H1 (cell line): ENCODE data around the gene STOML1. TPM values are rescaled to one million over a fixed set of nuclear protein-coding genes. Genes with fewer than 3 reads are reported as not detected.

Experiments
- CTCF ChIA-PET: fragments of 300-600 bp; sonication (Branson Sonifier 250); formaldehyde crosslinking; loops from one replicate; lab custom pipeline; 2021; ENCODE audit not compliant: partially characterized antibody; lab: Charles Lee
- POLR2A ChIA-PET: fragments of 300-600 bp; sonication (Branson Sonifier 250); formaldehyde crosslinking; loops from one replicate; lab custom pipeline; 2021; ENCODE audit warnings: inconsistent platforms; ENCODE audit not compliant: partially characterized antibody; lab: Charles Lee
- DNase-seq, 2 experiments: peaks; one replicate each; pipeline versions ENCODE4 v3.0.0 to v3.0.0-alpha.2; 2010 to 2022; ENCODE audit warnings: low spot score in 2 of 2, low read depth in 1 of 2, mixed read lengths in 1 of 2
- FAIRE-seq: peaks from 2 replicates; lab custom pipeline; 2011; peaks lifted over from hg19 to GRCh38; lab: Jason Lieb, UNC
- H2AFZ ChIP-seq: 2 replicates; pipeline ENCODE4 v1.8.1; 2012; ENCODE audit warnings: low read length, inconsistent platforms
- H2AK5ac ChIP-seq: 2 replicates; pipeline ENCODE4 v1.6.1; 2013; ENCODE audit warnings: low read depth, low read length
- H2BK120ac ChIP-seq: replicated peaks from 2 replicates; pipeline ENCODE3; 2013; ENCODE audit warnings: low read depth, low read length, inconsistent platforms
- H2BK12ac ChIP-seq: 2 replicates; pipeline ENCODE4 v1.6.1; 2013; ENCODE audit warnings: low read depth, low read length
- H2BK15ac ChIP-seq: 2 replicates; pipeline ENCODE4 v1.6.1; 2013; ENCODE audit warnings: low read length
- H2BK20ac ChIP-seq: 2 replicates; pipeline ENCODE4 v1.6.1; 2013; ENCODE audit warnings: low read length
- H2BK5ac ChIP-seq: 2 replicates; pipeline ENCODE4 v1.6.1; 2013; ENCODE audit warnings: low read depth, low read length
- H3K14ac ChIP-seq: 2 replicates; pipeline ENCODE4 v1.6.1; 2013; ENCODE audit warnings: inconsistent platforms; ENCODE audit not compliant: insufficient read length
- H3K18ac ChIP-seq: 2 replicates; pipeline ENCODE4 v1.6.1; 2013; ENCODE audit warnings: low read length; ENCODE audit errors: extremely low read depth
- H3K23ac ChIP-seq: 2 replicates; pipeline ENCODE4 v1.6.1; 2013; ENCODE audit warnings: inconsistent platforms; ENCODE audit not compliant: insufficient read length
- H3K23me2 ChIP-seq: 2 replicates; pipeline ENCODE4 v1.6.1; 2013; ENCODE audit warnings: low read depth, low read length
- H3K27ac ChIP-seq: 2 replicates; pipeline ENCODE4 v1.6.1; 2011; ENCODE audit warnings: low read depth, low read length, inconsistent platforms
- H3K27me3 ChIP-seq, 4 experiments: replicated peaks in 1 of 4; 1 replicate in 1 of 4; 2 replicates in 3 of 4; pipeline versions ENCODE4 v1.6.1 to v1.8.1; 2011 to 2013; ENCODE audit warnings: low read length in 3 of 4, mild to moderate bottlenecking in 3 of 4, inconsistent platforms in 2 of 4, mixed read lengths in 2 of 4, moderate library complexity in 1 of 4; ENCODE audit not compliant: control insufficient read depth in 3 of 4, insufficient read depth in 3 of 4; ENCODE audit errors: extremely low read depth in 1 of 4
- H3K36me3 ChIP-seq, 4 experiments: 2 replicates each; pipeline versions ENCODE4 v1.6.1 to v1.8.1; 2011 to 2013; ENCODE audit warnings: mild to moderate bottlenecking in 4 of 4, low read length in 3 of 4, moderate library complexity in 2 of 4, control low read depth in 1 of 4, inconsistent platforms in 1 of 4; ENCODE audit not compliant: insufficient read depth in 4 of 4, control insufficient read depth in 2 of 4
- H3K4ac ChIP-seq: replicated peaks from 2 replicates; pipeline ENCODE3; 2013; ENCODE audit warnings: low read length, low read depth, mixed read lengths, inconsistent platforms; ENCODE audit not compliant: insufficient read length
- H3K4me1 ChIP-seq, 4 experiments: replicated peaks in 1 of 4; 1 replicate in 1 of 4; 2 replicates in 3 of 4; pipeline versions ENCODE4 v1.6.1 to v1.8.1; 2011 to 2013; ENCODE audit warnings: low read length in 3 of 4, inconsistent platforms in 2 of 4, mixed read lengths in 1 of 4; ENCODE audit not compliant: insufficient read depth in 4 of 4, control insufficient read depth in 3 of 4
- H3K4me2 ChIP-seq, 2 experiments: 2 replicates each; pipeline versions ENCODE4 v1.6.1 to v1.8.1; 2011 to 2013; ENCODE audit warnings: low read depth in 2 of 2, low read length in 2 of 2, control low read depth in 1 of 2, inconsistent platforms in 1 of 2, mild to moderate bottlenecking in 1 of 2; ENCODE audit not compliant: insufficient read depth in 1 of 2
- H3K4me3 ChIP-seq, 4 experiments: fragments of 200-600, 300-600 bp in 1 of 4; sonication (generic), shearing (Covaris generic), sonication (Bioruptor Twin) in 1 of 4; 2 replicates each; pipeline versions ENCODE4 v1.5.1 to v1.8.1; 2011 to 2016; ENCODE audit warnings: low read length in 4 of 4, low read depth in 3 of 4, control low read depth in 2 of 4, inconsistent platforms in 2 of 4, mild to moderate bottlenecking in 2 of 4, mixed read lengths in 1 of 4, moderate library complexity in 1 of 4; ENCODE audit not compliant: insufficient read depth in 2 of 4; ENCODE audit errors: extremely low read depth in 1 of 4
- H3K56ac ChIP-seq: replicated peaks from 2 replicates; pipeline ENCODE3; 2013; ENCODE audit warnings: low read depth, mild to moderate bottlenecking, mixed read lengths, low read length, inconsistent platforms; ENCODE audit not compliant: insufficient read length
- H3K79me1 ChIP-seq: 2 replicates; pipeline ENCODE4 v1.6.1; 2013; ENCODE audit warnings: low read depth, low read length, control low read depth
- H3K79me2 ChIP-seq, 2 experiments: 2 replicates each; pipeline versions ENCODE4 v1.6.1 to v1.8.1; 2012 to 2013; ENCODE audit warnings: low read length in 2 of 2, mild to moderate bottlenecking in 2 of 2, inconsistent platforms in 1 of 2; ENCODE audit not compliant: insufficient read depth in 2 of 2, control insufficient read depth in 1 of 2
- H3K9ac ChIP-seq, 4 experiments: replicated peaks in 1 of 4; 1 replicate in 1 of 4; 2 replicates in 3 of 4; pipeline versions ENCODE4 v1.6.1 to v1.8.1; 2011 to 2013; ENCODE audit warnings: low read depth in 3 of 4, low read length in 3 of 4, control low read depth in 2 of 4, mild to moderate bottlenecking in 2 of 4, moderate library complexity in 2 of 4, inconsistent platforms in 1 of 4; ENCODE audit errors: extremely low read depth in 1 of 4
- H3K9me3 ChIP-seq, 2 experiments: 2 replicates each; pipeline versions ENCODE4 v1.6.1 to v1.8.1; 2012 to 2013; ENCODE audit warnings: mild to moderate bottlenecking in 2 of 2, moderate library complexity in 2 of 2, control low read depth in 1 of 2, inconsistent platforms in 1 of 2, low read depth in 1 of 2, low read length in 1 of 2, mixed read lengths in 1 of 2; ENCODE audit not compliant: insufficient read depth in 2 of 2
- H4K20me1 ChIP-seq, 2 experiments: replicated peaks in 1 of 2; 2 replicates each; pipeline versions ENCODE3 to v1.8.1; 2011 to 2013; ENCODE audit warnings: inconsistent platforms in 2 of 2, low read length in 2 of 2, mild to moderate bottlenecking in 1 of 2; ENCODE audit not compliant: insufficient read depth in 2 of 2, control insufficient read depth in 1 of 2
- H4K5ac ChIP-seq: 2 replicates; pipeline ENCODE4 v1.6.1; 2013; ENCODE audit warnings: low read length, low read depth, mixed read lengths, inconsistent platforms; ENCODE audit not compliant: insufficient read length
- H4K8ac ChIP-seq: 2 replicates; pipeline ENCODE4 v1.8.0; 2013; ENCODE audit warnings: mild to moderate bottlenecking, moderate library complexity, low read length, inconsistent platforms; ENCODE audit not compliant: insufficient read depth; ENCODE audit errors: extremely low read depth
- H4K91ac ChIP-seq: replicated peaks from 2 replicates; pipeline ENCODE3; 2013; ENCODE audit warnings: low read length, mixed read lengths, inconsistent platforms; ENCODE audit not compliant: insufficient read length
- CHD2 ChIP-seq: IDR thresholded peaks from 2 replicates; pipeline ENCODE4 v1.6.1; 2012; ENCODE audit warnings: low read length, improper control_type of control experiment
- WGBS, 2 experiments: shearing (Covaris generic) in 1 of 2; methylation state at CpG; one replicate each; pipeline versions ENCODE4 v1.1.6 to v1.1.7; 2013 to 2015; ENCODE audit warnings: low lambda C conversion rate in 2 of 2, mixed read lengths in 2 of 2, inconsistent platforms in 1 of 2, low coverage in 1 of 2, missing lambda C conversion rate in 1 of 2; ENCODE audit not compliant: insufficient replicate concordance in 2 of 2, insufficient coverage in 1 of 2, insufficient read length in 1 of 2; ENCODE audit errors: extremely low coverage in 1 of 2, missing lambda C conversion rate in 1 of 2; 5-methylcytosine and 5-hydroxymethylcytosine counted together
- polyA plus RNA-seq, 7 experiments: library from polyadenylated mRNA; depleted of rRNA in 3 of 7; stranded (reverse) in 5 of 7; unstranded in 2 of 7; fragments of >200 nt in 5 of 7; fragments of 200-250 nt in 2 of 7; gene quantifications; 1 replicate in 5 of 7; 2 replicates in 1 of 7; 4 replicates in 1 of 7; pipeline versions ENCODE4 v1.2.1 to v1.2.3, GENCODE V29; 2011 to 2013; ENCODE audit warnings: missing spikeins in 2 of 7, mixed read lengths in 2 of 7
- total RNA-seq: library from RNA; stranded (reverse); fragmentation: NEBNext Ultra II Directional; extraction: Animal tissue kit (Norgen Biotek cat#: 25700); gene quantifications from 2 replicates; pipeline ENCODE4 v1.2.1, GENCODE V29; 2021

The STOML1 gene
- total and polyA plus RNA-seq, 2 of the 8 experiments (the other 6 are each of a cell fraction or from before 2014, with no cell fraction given): 2.6 to 3.2 TPM

- H3K9me3 ChIP-seq: no peaks in the 10 kb centered on the region
- H2AFZ ChIP-seq: no peak overlapping the region
- peaks cover 2% of the 10 kb centered on the region; the same call in 1 of the 2 replicates for H3K23me2 ChIP-seq
- H2BK15ac ChIP-seq: no peak overlapping the region
- no peak for DNase-seq
- no peak overlapping the region for H3K18ac ChIP-seq
- H3K36me3 ChIP-seq: no peaks in the 10 kb centered on the region
- CTCF ChIA-PET: interaction anchor here (0.7 to 11.4 kb wide), 7 partner anchors 15 to 332 kb away, joined by 3 to 167 read pairs (median 3); no protein-coding TSS in a partner anchor
- TF ChIP-seq CHD2: no peak
- no peak overlapping the region for H2AK5ac ChIP-seq
- H2BK12ac ChIP-seq: no peak overlapping the region
- H4K5ac ChIP-seq: no peak overlapping the region
- no peaks in the 10 kb centered on the region for H3K79me1 ChIP-seq
- peaks cover 0 to 3% of the 10 kb centered on the region in 2 experiments for H4K20me1 ChIP-seq
- no peak overlapping the region for H2BK20ac ChIP-seq
- no peak overlapping the region for H3K4me2 ChIP-seq
- H3K4ac ChIP-seq: no peak overlapping the region
- H4K8ac ChIP-seq: peak overlapping the region; percentile 53
- no peak overlapping the region for H3K56ac ChIP-seq
- no peak overlapping the region for H3K23ac ChIP-seq
- H4K91ac ChIP-seq: no peak overlapping the region
- no peak overlapping the region for H2BK120ac ChIP-seq
- no peak overlapping the region for H3K14ac ChIP-seq
- POLR2A ChIA-PET: no interaction called here
- H3K4me1 ChIP-seq: peaks cover 0 to 3% (median 0%) of the 10 kb centered on the region in 4 experiments; a peak in 2 of 7 replicates
- peak overlapping the region in 1 of 4 experiments; percentile 29; a peak in 1 of 7 replicates for H3K9ac ChIP-seq
- no peak overlapping the region for H3K4me3 ChIP-seq
- no peak overlapping the region for H2BK5ac ChIP-seq
- H3K79me2 ChIP-seq: no peaks in the 10 kb centered on the region
- H3K27me3 ChIP-seq: peaks cover 0 to 8% (median 1%) of the 10 kb centered on the region in 4 experiments; a peak in 1 of 7 replicates
- WGBS, 2 experiments: 91% methylated on average over 13 of the region's 13 CpGs; no CpG with 5 or more reads in 1 of the 2 experiments
- no peak for FAIRE-seq
- no peak overlapping the region for H3K27ac ChIP-seq
Observed at GRCh38 chr15:73988445-73988969, 3.6 kb downstream of the STOML1 start.
